ENCODE results near the gene HTR3D. TPM values are rescaled to one million over a fixed set of nuclear protein-coding genes. Genes with fewer than 3 reads are reported as not detected.
A peak's percentile ranks its signal among the peaks of the same experiment; 100 is the strongest.
"Not testable (repeated sequence)": the region's sequence is repeated elsewhere in the genome, so short reads cannot be mapped to it uniquely, and the experiment has no call there.

HTR3D gene
- total RNA-seq, 6 experiments from 2014 or later: not detected

GRCh38 chr3:184018424-184018973 lies 13.0 kb upstream of the HTR3D start:
- no peaks in the 10 kb centered on the region for H3K9me3 ChIP-seq
- no peaks in the 10 kb centered on the region for H3K27me3 ChIP-seq
- intact Hi-C loops (cut with DNase I): loop anchor here (5.0 kb wide), 1 partner anchor 121 kb away; no protein-coding TSS in a partner anchor
- H3K36me3 ChIP-seq: peaks cover 0 to under 1% (median 0%) of the 10 kb centered on the region in 4 donors
- ATAC-seq: no peak
- H3K27ac ChIP-seq: peak overlapping the region; percentile 35 to 74 (median 45)
- no peaks in the 10 kb centered on the region for H3K4me1 ChIP-seq
- 79% methylated on average over 9 of the region's 21 CpGs for WGBS (ENCODE audit: insufficient coverage, low coverage, low lambda C conversion rate, missing lambda C conversion rate)
- TF ChIP-seq, protein P1, sequence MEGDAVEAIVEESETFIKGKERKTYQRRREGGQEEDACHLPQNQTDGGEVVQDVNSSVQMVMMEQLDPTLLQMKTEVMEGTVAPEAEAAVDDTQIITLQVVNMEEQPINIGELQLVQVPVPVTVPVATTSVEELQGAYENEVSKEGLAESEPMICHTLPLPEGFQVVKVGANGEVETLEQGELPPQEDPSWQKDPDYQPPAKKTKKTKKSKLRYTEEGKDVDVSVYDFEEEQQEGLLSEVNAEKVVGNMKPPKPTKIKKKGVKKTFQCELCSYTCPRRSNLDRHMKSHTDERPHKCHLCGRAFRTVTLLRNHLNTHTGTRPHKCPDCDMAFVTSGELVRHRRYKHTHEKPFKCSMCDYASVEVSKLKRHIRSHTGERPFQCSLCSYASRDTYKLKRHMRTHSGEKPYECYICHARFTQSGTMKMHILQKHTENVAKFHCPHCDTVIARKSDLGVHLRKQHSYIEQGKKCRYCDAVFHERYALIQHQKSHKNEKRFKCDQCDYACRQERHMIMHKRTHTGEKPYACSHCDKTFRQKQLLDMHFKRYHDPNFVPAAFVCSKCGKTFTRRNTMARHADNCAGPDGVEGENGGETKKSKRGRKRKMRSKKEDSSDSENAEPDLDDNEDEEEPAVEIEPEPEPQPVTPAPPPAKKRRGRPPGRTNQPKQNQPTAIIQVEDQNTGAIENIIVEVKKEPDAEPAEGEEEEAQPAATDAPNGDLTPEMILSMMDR (IDR thresholded peaks at IDR 0.05): no peak
- TF ChIP-seq POLR2A (IDR thresholded peaks at IDR 0.05): no peak
- peak overlapping the region; percentile 95 to 100 (median 97) for H3K4me3 ChIP-seq
- no peak for DNase-seq

DNA sequence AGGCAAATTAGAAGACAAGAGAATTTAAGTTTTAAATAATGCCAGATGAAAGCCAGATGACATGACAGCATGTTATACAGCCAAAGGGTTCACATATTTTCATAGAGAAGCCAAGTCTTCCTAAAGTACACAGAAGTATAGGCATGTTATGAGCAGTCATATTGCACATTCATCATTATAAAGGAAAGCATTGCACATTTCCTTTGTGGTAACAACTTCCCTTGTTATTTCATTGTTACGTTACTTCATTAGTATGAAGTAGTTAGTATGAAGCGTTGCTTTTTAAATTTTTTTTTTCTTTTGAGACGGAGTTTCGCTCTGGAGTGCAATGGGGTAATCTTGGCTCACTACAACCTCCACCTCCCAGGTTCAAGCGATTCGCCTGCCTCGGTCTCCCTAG lies 9.2 kb upstream of the HTR3D start:
- Histone ChIP-seq H3K36me3 (no peaks in the 10 kb centered on the region), H3K27me3 (no peaks in the 10 kb centered on the region), H3K9me3 (no peaks in the 10 kb centered on the region), H3K4me1 (no peaks in the 10 kb centered on the region), H3K4me3 (no peak overlapping the region), H3K27ac (no peak overlapping the region)
- DNase-seq (no peak), ATAC-seq (no peak)
- 42% methylated on average over 7 of the region's 7 CpGs for WGBS (ENCODE audit: insufficient coverage, low coverage, low lambda C conversion rate, missing lambda C conversion rate)
- intact Hi-C loops (cut with DNase I): no loop called here
- TF ChIP-seq, protein P1 (IDR thresholded peaks at IDR 0.05): no peak
- TF ChIP-seq POLR2A (IDR thresholded peaks at IDR 0.05): no peak

DNA sequence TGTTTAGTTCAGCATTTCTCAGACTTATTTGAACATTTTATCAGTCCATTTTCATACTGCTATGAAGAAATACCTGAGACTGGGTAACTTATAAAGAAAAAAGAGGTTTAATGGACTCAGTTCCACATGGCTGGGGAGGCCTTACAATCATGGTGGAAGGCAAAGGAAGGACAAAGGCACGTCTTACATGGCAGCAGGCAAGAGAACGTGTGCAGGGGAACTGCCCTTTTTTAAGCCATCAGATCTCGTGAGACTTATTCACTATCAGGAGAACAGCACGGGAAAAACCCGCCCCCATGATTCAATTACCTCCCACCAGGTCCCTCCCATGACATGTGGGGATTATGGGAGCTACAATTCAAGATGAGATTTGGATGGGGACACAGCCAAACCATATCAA lies 6.3 kb upstream of the HTR3D start:
- H3K36me3 ChIP-seq; H3K4me3 ChIP-seq; DNase-seq; intact Hi-C loops (cut with DNase I); H3K4me1 ChIP-seq; H3K9me3 ChIP-seq; ATAC-seq; H3K27ac ChIP-seq; H3K27me3 ChIP-seq: not testable (repeated sequence)
- WGBS (ENCODE audit: insufficient coverage, low coverage, low lambda C conversion rate, missing lambda C conversion rate): 50% methylated on average over 5 of the region's 5 CpGs

- H3K27me3 ChIP-seq; H3K4me3 ChIP-seq; H3K36me3 ChIP-seq; ATAC-seq; H3K4me1 ChIP-seq; intact Hi-C loops (cut with DNase I); H3K27ac ChIP-seq; H3K9me3 ChIP-seq; DNase-seq: not testable (repeated sequence)
- WGBS (ENCODE audit: insufficient coverage, low coverage, low lambda C conversion rate, missing lambda C conversion rate): 83% methylated on average over 1 of the region's 1 CpG
Measured at GRCh38 chr3:184028275-184028890, 3.2 kb upstream of the HTR3D start.

GRCh38 chr3:184029443-184029842 lies 2.1 kb upstream of the HTR3D start:
- no peak for ATAC-seq
- H3K4me1 ChIP-seq: no peaks in the 10 kb centered on the region
- no peaks in the 10 kb centered on the region for H3K36me3 ChIP-seq
- H3K9me3 ChIP-seq: no peaks in the 10 kb centered on the region
- H3K27me3 ChIP-seq: no peaks in the 10 kb centered on the region
- DNase-seq: no peak
- no peak overlapping the region for H3K27ac ChIP-seq
- intact Hi-C loops (cut with DNase I): no loop called here
- TF ChIP-seq, protein P1 (IDR thresholded peaks at IDR 0.05): no peak
- no peak for TF ChIP-seq POLR2A (IDR thresholded peaks at IDR 0.05)
- WGBS (ENCODE audit: insufficient coverage, low coverage, low lambda C conversion rate, missing lambda C conversion rate): 38% methylated on average over 2 of the region's 2 CpGs
- no peak overlapping the region for H3K4me3 ChIP-seq
